ENCODE data around the gene CEBPZOS. TPM values are rescaled to one million over a fixed set of nuclear protein-coding genes. Genes with fewer than 3 reads are reported as not detected.
A peak's percentile ranks its signal among the peaks of the same experiment; 100 is the strongest.

The CEBPZOS gene
- total RNA-seq, 2 donors from 2014 or later: 44.5 to 49.6 TPM

DNA sequence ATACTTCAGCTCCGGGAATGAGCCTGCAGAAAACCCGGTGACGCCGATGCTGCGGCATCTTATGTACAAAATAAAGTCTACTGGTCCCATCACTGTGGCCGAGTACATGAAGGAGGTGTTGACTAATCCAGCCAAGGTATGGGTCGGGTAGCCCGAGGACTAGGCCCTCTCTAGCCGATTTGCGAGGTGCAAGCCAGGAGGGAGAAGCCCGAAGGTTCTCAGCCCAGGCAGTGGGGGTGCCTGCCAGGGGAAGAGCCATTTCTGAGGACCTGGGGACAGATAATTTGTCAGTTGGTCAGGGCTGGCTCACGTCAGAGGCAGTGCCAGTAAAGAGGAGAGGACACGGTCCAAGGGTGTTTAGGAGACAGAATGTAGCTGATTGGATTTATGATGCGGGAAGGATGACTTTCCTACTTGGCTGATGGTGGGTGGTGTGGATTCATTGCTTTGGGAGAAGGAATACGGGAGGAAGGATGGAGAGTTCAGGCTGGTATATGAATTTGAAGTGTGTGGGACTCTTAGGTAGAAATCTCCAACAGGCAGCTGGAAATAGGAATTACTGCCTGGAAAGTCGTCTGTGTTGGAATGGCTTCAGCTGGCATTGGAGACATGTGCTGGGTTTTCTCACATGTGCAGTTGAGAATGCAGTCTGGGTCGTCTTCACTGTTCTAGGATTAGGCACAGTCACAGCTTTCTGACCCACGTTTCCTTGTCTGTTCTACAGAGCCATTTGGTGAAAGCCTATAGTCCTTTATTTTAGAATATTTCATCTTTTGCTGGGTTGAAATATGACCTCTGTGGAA is 36.0 kb downstream of the CEBPZOS start:
- ATAC-seq (replicated peaks): peak; percentile 19

DNA sequence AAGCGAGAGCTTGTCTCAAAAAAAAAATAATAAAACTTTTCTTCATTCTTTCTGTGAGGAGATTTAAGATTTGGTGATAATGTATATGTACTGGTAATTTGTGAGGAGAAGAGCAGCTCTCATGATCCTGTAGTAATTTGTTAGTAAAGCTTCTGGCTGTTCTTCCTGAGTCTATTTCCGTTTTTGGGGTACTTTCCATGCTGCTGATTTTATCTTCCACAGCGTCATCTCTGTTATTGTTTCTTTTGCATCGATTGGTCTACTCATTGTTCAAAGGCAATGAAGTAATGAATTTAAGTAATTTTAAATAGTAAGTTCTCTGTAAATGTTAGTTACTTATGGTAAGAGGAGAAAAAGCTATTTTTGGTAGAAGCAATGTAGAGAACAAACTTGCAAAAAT is 47.1 kb downstream of the CEBPZOS start:
- peak overlapping the region; percentile 31 for H3K4me3 Mint-ChIP-seq
- H3K4me1 Mint-ChIP-seq: peaks cover 9% of the 10 kb centered on the region
- peaks cover 99% of the 10 kb centered on the region for H3K36me3 Mint-ChIP-seq (ENCODE audit: low read depth)
- no peaks in the 10 kb centered on the region for H3K27me3 Mint-ChIP-seq
- peak; percentile 54 for ATAC-seq (replicated peaks)
- H3K27ac Mint-ChIP-seq: peak overlapping the region; percentile 49
- no peaks in the 10 kb centered on the region for H3K9me3 Mint-ChIP-seq

More for the DNA sequence above, 36.0 kb downstream of the CEBPZOS start:
- H3K4me1 Mint-ChIP-seq: peaks cover 15% of the 10 kb centered on the region
- no peaks in the 10 kb centered on the region for H3K27me3 Mint-ChIP-seq
- H3K36me3 Mint-ChIP-seq (ENCODE audit: low read depth): peaks cover 53% of the 10 kb centered on the region
- H3K4me3 Mint-ChIP-seq: no peak overlapping the region
- no peak overlapping the region for H3K27ac Mint-ChIP-seq
- no peaks in the 10 kb centered on the region for H3K9me3 Mint-ChIP-seq

DNA sequence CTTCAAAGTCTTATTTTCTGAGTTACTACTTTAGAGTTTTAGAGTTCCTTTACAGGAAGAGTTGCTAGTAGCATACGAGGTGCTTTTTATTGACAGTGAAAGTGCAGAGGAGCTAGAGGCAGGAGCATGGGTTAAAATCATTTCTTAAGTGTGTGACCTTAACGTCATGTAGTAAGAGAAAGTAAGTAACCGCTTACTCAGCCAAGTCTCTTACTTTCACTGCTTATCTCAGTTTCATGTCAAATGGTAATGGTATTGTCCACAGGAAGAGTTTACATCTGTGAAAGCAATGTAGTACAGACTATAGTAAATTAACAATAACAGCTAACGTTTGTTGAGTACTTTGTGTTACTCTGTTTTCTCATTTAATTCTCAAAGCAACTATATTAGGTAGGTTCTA is 47.7 kb downstream of the CEBPZOS start:
- ATAC-seq (replicated peaks): peak; percentile 95
- H3K36me3 Mint-ChIP-seq (ENCODE audit: low read depth): peaks cover 99% of the 10 kb centered on the region
- H3K27ac Mint-ChIP-seq: peak overlapping the region; percentile 49
- H3K4me3 Mint-ChIP-seq: peak overlapping the region; percentile 31
- H3K4me1 Mint-ChIP-seq: peaks cover 9% of the 10 kb centered on the region
- no peaks in the 10 kb centered on the region for H3K27me3 Mint-ChIP-seq
- no peaks in the 10 kb centered on the region for H3K9me3 Mint-ChIP-seq

DNA sequence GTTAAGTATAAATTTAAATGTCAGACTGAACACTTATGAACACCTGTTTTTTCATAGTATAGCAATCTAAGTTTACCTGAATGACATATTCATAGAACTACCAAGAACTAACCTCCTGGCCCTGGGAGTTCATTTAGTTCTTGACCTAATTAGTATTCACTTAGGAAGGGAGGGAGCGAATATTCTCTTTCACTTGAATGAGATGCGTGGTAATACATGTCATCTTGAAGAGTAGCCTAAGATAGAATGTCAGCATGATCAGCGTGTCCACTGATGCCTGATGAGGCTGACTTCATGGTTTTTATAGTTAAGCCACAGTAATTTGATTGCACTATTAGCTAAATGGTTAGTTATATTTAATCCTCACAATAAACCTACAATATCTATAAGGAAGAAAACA is 48.5 kb downstream of the CEBPZOS start:
- H3K36me3 Mint-ChIP-seq (ENCODE audit: low read depth): peaks cover 99% of the 10 kb centered on the region
- no peaks in the 10 kb centered on the region for H3K9me3 Mint-ChIP-seq
- ATAC-seq (replicated peaks): no peak
- H3K27me3 Mint-ChIP-seq: no peaks in the 10 kb centered on the region
- H3K4me3 Mint-ChIP-seq: no peak overlapping the region
- H3K4me1 Mint-ChIP-seq: peaks cover 9% of the 10 kb centered on the region
- H3K27ac Mint-ChIP-seq: no peak overlapping the region

DNA sequence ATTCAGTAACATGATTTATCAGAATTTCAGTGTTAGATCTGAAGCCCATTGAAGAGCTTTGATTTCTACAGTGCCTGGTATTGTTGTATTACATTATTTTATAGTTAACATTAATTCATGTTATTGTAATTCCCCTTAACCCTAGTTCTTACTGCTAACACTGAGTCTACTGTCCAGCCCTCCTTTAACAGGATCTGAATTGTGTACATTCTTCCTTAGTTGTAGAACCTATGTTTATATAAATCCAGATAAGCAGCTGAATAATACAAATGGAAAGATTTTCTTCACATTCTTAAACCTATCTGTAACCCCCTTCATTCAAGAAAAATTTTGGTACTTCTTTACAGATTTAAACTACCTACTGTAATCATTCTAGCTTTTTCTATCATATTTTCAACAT is 49.9 kb downstream of the CEBPZOS start:
- no peak overlapping the region for H3K4me3 Mint-ChIP-seq
- H3K9me3 Mint-ChIP-seq: no peaks in the 10 kb centered on the region
- peaks cover 100% of the 10 kb centered on the region for H3K36me3 Mint-ChIP-seq (ENCODE audit: low read depth)

DNA sequence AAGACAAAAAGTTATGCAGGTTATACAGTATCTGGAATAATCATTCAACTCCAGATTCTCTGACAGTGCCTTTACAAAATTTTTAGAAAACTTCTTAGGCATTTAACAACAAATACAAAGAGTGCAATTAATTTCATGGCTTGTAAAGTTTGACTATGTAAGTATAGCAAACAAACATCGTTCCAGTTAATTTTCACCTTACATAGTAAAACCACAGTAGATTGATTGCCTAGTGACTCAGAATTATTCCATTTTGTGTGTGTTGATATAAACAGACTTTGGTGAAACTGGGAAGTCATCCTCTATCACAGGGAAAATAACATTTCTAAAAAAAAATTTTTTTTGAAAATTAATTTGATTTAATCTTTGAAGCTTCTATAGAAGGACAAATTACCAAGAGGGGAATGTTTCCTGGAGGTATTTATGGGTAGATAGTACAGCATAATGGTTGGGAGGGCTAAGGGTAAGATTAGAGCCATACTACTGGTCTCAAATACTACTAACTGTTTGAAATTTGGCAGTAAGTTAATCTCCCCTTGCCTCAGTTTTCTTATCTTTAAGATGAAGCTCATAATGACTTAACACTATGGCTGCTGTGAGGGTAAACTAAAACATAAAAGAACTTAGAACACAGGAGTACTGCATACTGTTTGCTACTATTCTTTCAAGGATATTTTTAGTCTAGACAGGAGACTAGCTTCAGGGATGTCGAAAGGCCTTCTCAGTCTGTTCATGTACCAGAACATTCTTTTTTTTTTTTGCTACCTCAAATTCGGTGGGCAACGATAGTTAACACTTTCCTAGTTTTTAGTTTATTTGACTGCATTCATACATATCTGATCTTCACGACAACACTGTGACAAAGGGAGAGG is 54.8 kb downstream of the CEBPZOS start:
- Mint-ChIP-seq H3K27ac (no peak overlapping the region), H3K4me3 (no peak overlapping the region), H3K36me3 (ENCODE audit: low read depth) (peaks cover 100% of the 10 kb centered on the region), H3K27me3 (no peaks in the 10 kb centered on the region), H3K9me3 (no peaks in the 10 kb centered on the region), H3K4me1 (no peaks in the 10 kb centered on the region)
- ATAC-seq (replicated peaks): no peak

More for the DNA sequence above, 49.9 kb downstream of the CEBPZOS start:
- H3K27ac Mint-ChIP-seq: no peak overlapping the region
- no peak for ATAC-seq (replicated peaks)
- peaks cover 9% of the 10 kb centered on the region for H3K4me1 Mint-ChIP-seq
- no peaks in the 10 kb centered on the region for H3K27me3 Mint-ChIP-seq

Other genes starting within 250 kb of the CEBPZOS start
- gene STRN, start 230.0 kb upstream of the CEBPZOS start, total RNA-seq: 10 to 100 TPM; 25.5 to 29.6 TPM
- 10 to 100 TPM; 23.2 to 23.9 TPM for gene HEATR5B, start 112.1 kb upstream of the CEBPZOS start, total RNA-seq
- 10 to 100 TPM; 12.4 to 17.9 TPM for gene GPATCH11, start 112.0 kb upstream of the CEBPZOS start, total RNA-seq
- 10 to 100 TPM; 25.4 to 45.1 TPM for gene EIF2AK2, start 39.5 kb upstream of the CEBPZOS start, total RNA-seq
- not detected for gene SULT6B1, start 7.8 kb upstream of the CEBPZOS start, total RNA-seq
- gene CEBPZ, start 35.1 kb downstream of the CEBPZOS start, total RNA-seq: 10 to 100 TPM; 55.6 to 68.3 TPM
- 10 to 100 TPM; 21.9 to 29.8 TPM for gene NDUFAF7, start 35.2 kb downstream of the CEBPZOS start, total RNA-seq
- gene PRKD3, start 128.3 kb downstream of the CEBPZOS start, total RNA-seq: 10 to 100 TPM; 28.2 to 35.6 TPM
- under 1 TPM; 0.53 to 0.71 TPM for gene QPCT, start 148.1 kb downstream of the CEBPZOS start, total RNA-seq